HAP-1 (cell line): ENCODE results near the gene DNASE2.

ENCODE experiments used
- DNase-seq, 2 experiments: peaks; one replicate each; pipeline ENCODE4 v3.0.0-alpha.2; 2016 to 2020; ENCODE audit warnings: low spot score in 2 of 2
- H3K27me3 ChIP-seq: fragments of 250-450 bp; sonication (Bioruptor Pico); 2 replicates; pipeline ENCODE4 v1.5.1; 2020; ENCODE audit warnings: low read depth, mild to moderate bottlenecking, moderate library complexity
- H3K36me3 ChIP-seq: fragments of 250-450 bp; sonication (Bioruptor Pico); replicated peaks from 2 replicates; pipeline ENCODE4 v1.5.1; 2020; ENCODE audit warnings: mild to moderate bottlenecking
- H3K4me1 ChIP-seq: fragments of 250-450 bp; sonication (Bioruptor Pico); 2 replicates; pipeline ENCODE4 v1.5.1; 2020; ENCODE audit warnings: mild to moderate bottlenecking
- H3K4me3 ChIP-seq: fragments of 250-450 bp; sonication (Bioruptor Pico); 2 replicates; pipeline ENCODE4 v1.5.1; 2020; ENCODE audit warnings: mild to moderate bottlenecking, moderate library complexity
- H3K9me3 ChIP-seq: fragments of 250-450 bp; sonication (Bioruptor Pico); 2 replicates; pipeline ENCODE4 v1.5.1; 2020; ENCODE audit warnings: mild to moderate bottlenecking, moderate library complexity
- in situ Hi-C: fragments of 300-500 bp; cut with MboI; formaldehyde crosslinking; loops from 3 replicates; pipeline ENCODE4 v1.14.3; 2020; ENCODE audit warnings: low sequenced_read_pairs, inconsistent platforms, mixed read lengths

Gene DNASE2

GRCh38 chr19:12882589-12882988 lies 1.3 kb upstream of the DNASE2 start:
- Histone ChIP-seq H3K4me3 (no peak overlapping the region), H3K27me3 (no peaks in the 10 kb centered on the region), H3K36me3 (peaks cover 10% of the 10 kb centered on the region), H3K4me1 (peaks cover 2% of the 10 kb centered on the region; the same call in 1 of the 2 replicates), H3K9me3 (peaks cover 5% of the 10 kb centered on the region)
- no peak for DNase-seq
- in situ Hi-C loops: no loop called here

DNA sequence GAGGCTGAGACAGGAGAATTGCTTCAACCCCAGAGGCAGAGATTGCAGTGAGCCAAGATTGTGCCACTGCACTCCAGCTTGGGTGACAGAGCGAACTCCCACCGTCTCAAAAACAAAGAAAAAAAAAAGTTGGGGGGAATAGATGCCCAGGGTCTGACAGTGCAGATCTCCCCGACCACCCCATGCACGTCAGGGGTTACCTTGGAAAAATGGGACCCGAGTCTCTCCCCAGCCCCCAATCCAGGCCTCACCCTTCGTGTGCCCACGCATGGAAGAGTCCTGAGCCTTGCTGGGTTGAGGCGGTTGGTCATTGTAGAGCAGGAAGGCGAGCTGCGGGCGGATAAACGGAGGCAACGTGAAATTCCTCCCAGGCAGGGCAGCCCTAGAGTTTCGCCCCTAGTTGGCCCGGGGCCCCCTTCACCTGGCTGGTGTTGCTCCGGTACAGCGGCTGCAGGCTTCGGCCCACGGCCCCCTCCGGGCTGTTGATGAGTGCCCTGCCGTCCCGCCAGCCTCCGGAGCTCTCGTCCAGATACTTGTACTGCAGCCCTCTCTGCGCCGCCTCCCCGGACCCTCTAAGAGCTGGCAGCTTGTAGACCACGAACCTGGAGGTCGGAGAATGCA lies 588 bp downstream of the DNASE2 start:
- Histone ChIP-seq H3K27me3 (no peaks in the 10 kb centered on the region), H3K9me3 (peaks cover 5% of the 10 kb centered on the region), H3K4me3 (peak overlapping the region; percentile 96), H3K4me1 (peaks cover 2% of the 10 kb centered on the region; the same call in 1 of the 2 replicates), H3K36me3 (peaks cover 12% of the 10 kb centered on the region)
- peak in 1 of 2 experiments; percentile 59 for DNase-seq
- in situ Hi-C loops: no loop called here

GRCh38 chr19:12875086-12875485 lies 6.2 kb downstream of the DNASE2 start:
- Histone ChIP-seq H3K9me3 (no peaks in the 10 kb centered on the region), H3K36me3 (peaks cover 26% of the 10 kb centered on the region), H3K4me3 (no peak overlapping the region), H3K4me1 (no peaks in the 10 kb centered on the region), H3K27me3 (no peaks in the 10 kb centered on the region)
- in situ Hi-C loops: no loop called here
- DNase-seq: no peak

DNA sequence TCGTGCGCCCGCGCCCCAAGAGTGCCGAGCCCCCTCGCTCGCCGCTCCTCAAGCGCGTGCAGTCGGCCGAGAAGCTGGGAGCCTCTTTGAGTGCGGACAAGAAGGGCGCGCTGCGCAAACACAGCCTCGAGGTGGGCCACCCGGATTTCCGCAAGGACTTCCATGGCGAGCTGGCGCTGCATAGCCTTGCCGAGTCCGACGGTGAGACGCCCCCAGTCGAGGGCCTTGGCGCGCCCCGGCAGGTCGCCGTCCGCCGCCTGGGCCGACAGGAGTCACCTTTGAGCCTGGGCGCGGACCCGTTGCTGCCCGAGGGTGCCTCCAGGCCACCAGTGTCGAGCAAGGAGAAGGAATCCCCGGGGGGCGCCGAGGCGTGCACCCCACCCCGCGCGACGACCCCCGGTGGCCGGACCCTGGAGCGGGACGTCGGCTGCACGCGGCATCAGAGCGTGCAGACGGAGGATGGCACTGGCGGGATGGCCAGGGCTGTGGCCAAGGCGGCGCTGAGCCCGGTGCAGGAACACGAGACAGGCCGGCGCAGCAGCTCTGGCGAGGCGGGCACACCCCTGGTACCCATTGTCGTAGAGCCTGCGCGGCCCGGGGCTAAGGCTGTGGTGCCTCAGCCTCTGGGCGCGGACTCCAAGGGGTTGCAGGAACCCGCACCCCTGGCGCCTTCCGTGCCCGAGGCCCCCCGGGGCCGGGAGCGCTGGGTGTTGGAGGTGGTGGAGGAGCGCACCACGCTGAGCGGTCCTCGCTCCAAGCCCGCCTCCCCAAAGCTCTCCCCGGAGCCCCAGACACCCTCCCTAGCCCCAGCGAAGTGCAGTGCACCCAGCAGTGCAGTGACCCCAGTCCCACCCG lies 7.1 kb downstream of the DNASE2 start:
- H3K4me3 ChIP-seq: no peak overlapping the region
- H3K36me3 ChIP-seq: peaks cover 26% of the 10 kb centered on the region
- no peaks in the 10 kb centered on the region for H3K27me3 ChIP-seq
- in situ Hi-C loops: no loop called here
- H3K9me3 ChIP-seq: no peaks in the 10 kb centered on the region
- H3K4me1 ChIP-seq: no peaks in the 10 kb centered on the region
- DNase-seq: no peak

DNA sequence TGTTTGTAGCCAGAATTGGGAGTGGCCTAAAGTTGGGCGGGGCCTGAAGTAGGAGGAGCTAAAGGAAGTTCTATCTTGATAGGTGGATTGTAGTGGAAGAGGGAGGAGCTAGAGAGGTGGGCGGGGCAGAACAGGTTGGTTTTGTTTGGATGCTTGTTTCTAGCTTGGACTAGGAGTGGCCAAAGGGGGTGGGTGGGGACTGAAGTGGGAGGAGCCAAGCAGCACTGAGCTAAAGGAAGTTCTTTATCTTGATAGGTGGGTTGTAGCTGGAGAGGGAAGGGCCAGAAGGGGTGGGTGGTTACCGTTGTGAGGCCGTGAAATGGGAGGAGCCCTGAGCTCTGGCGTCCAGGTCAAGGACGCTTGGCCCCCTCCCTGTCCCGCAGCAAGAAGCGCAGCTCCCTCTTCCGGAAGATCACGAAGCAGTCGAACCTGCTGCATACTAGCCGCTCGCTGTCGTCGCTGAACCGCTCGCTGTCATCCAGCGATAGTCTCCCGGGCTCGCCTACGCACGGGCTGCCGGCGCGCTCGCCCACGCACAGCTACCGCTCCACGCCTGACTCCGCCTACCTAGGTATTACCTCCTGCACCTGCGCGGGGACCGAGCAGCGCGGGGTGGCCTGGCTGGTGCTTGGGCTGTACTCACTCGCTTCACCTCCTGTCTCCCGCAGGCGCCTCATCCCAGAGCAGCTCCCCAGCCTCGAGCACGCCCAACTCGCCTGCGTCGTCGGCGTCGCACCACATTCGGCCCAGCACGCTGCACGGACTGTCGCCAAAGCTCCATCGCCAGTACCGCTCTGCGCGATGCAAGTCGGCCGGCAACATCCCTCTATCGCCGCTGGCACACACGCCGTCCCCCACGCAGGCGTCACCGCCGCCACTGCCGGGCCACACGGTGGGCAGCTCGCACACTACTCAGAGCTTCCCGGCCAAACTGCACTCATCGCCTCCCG lies 8.0 kb downstream of the DNASE2 start:
- DNase-seq: peak in 1 of 2 experiments; percentile 75
- H3K27me3 ChIP-seq: no peaks in the 10 kb centered on the region
- in situ Hi-C loops: no loop called here
- H3K9me3 ChIP-seq: no peaks in the 10 kb centered on the region
- H3K4me3 ChIP-seq: no peak overlapping the region
- H3K4me1 ChIP-seq: no peaks in the 10 kb centered on the region
- H3K36me3 ChIP-seq: peaks cover 28% of the 10 kb centered on the region

- no peaks in the 10 kb centered on the region for H3K27me3 ChIP-seq
- no peaks in the 10 kb centered on the region for H3K4me1 ChIP-seq
- in situ Hi-C loops: no loop called here
- peaks cover 20% of the 10 kb centered on the region for H3K36me3 ChIP-seq
- DNase-seq: no peak
- H3K9me3 ChIP-seq: no peaks in the 10 kb centered on the region
- no peak overlapping the region for H3K4me3 ChIP-seq
Measured at GRCh38 chr19:12872255-12872654, 9.0 kb downstream of the DNASE2 start.

GRCh38 chr19:12871681-12872080 lies 9.6 kb downstream of the DNASE2 start:
- no peak for DNase-seq
- Histone ChIP-seq H3K4me3 (no peak overlapping the region), H3K9me3 (no peaks in the 10 kb centered on the region), H3K4me1 (no peaks in the 10 kb centered on the region), H3K27me3 (no peaks in the 10 kb centered on the region), H3K36me3 (peaks cover 20% of the 10 kb centered on the region)
- in situ Hi-C loops: no loop called here

DNA sequence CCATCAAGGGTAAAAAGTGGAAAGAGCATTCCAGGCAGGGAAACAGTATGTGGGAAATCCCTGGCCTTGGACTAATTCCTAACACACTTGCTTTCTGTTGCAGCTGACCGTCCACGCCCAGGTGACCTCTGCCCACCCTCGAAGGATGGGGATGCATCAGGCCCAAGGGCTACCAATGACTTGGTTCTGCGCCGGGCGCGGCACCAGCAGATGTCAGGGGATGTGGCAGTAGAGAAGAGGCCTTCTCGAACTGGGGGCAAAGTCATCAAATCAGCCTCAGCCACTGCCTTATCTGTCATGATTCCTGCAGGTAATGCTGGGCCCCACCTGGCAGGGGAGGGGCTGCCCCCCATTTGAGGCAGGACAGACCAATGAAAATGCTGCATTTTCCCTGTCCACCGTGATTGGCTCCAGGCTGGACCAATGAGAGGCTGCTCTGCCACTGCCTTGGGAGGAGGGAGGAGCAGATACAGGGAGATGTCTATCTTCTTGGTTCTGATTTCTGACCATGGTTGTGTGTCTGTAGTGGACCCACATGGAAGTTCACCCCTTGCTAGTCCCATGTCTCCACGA lies 12.6 kb downstream of the DNASE2 start:
- DNase-seq: peak in 1 of 2 experiments; percentile 44
- in situ Hi-C loops: no loop called here
- no peaks in the 10 kb centered on the region for H3K4me1 ChIP-seq
- no peaks in the 10 kb centered on the region for H3K9me3 ChIP-seq
- H3K27me3 ChIP-seq: no peaks in the 10 kb centered on the region
- H3K36me3 ChIP-seq: peaks cover 11% of the 10 kb centered on the region
- H3K4me3 ChIP-seq: no peak overlapping the region

GRCh38 chr19:12867120-12868099 lies 13.8 kb downstream of the DNASE2 start:
- peak in 1 of 2 experiments; percentile 40 for DNase-seq
- in situ Hi-C loops: no loop called here
- Histone ChIP-seq H3K36me3 (peaks cover 6% of the 10 kb centered on the region; the same call in 1 of the 2 replicates), H3K4me3 (no peak overlapping the region), H3K4me1 (no peaks in the 10 kb centered on the region), H3K27me3 (no peaks in the 10 kb centered on the region), H3K9me3 (no peaks in the 10 kb centered on the region)

GRCh38 chr19:12866416-12867119 lies 14.7 kb downstream of the DNASE2 start:
- H3K4me1 ChIP-seq: no peaks in the 10 kb centered on the region
- no peak for DNase-seq

GRCh38 chr19:12865746-12866415 lies 15.4 kb downstream of the DNASE2 start:
- H3K4me3 ChIP-seq: no peak overlapping the region
- in situ Hi-C loops: no loop called here
- no peaks in the 10 kb centered on the region for H3K4me1 ChIP-seq
- H3K27me3 ChIP-seq: no peaks in the 10 kb centered on the region
- no peak for DNase-seq
- no peaks in the 10 kb centered on the region for H3K9me3 ChIP-seq
- peaks cover 6% of the 10 kb centered on the region; the same call in 1 of the 2 replicates for H3K36me3 ChIP-seq

More at GRCh38 chr19:12866416-12867119, 14.7 kb downstream of the DNASE2 start:
- H3K27me3 ChIP-seq: no peaks in the 10 kb centered on the region
- no peak overlapping the region for H3K4me3 ChIP-seq
- peaks cover 6% of the 10 kb centered on the region; the same call in 1 of the 2 replicates for H3K36me3 ChIP-seq
- no peaks in the 10 kb centered on the region for H3K9me3 ChIP-seq
- in situ Hi-C loops: no loop called here
